H9 (cell line): ENCODE results near the gene STIMATE. TPM values are rescaled to one million over a fixed set of nuclear protein-coding genes. Genes with fewer than 3 reads are reported as not detected.

Experiments used
- DNase-seq: peaks from one replicate; pipeline ENCODE4 v3.0.0-alpha.2; 2017
- H2AFZ ChIP-seq: one replicate; pipeline ENCODE4 v1.6.1; 2013; ENCODE audit warnings: mild to moderate bottlenecking, low read length, control low read depth, moderate library complexity
- H2AK5ac ChIP-seq: 2 replicates; pipeline ENCODE4 v1.6.1; 2013; ENCODE audit warnings: low read length, control low read depth, mixed read lengths; ENCODE audit not compliant: insufficient read length
- H2BK120ac ChIP-seq: one replicate; pipeline ENCODE4 v1.6.1; 2013; ENCODE audit warnings: low read depth, mild to moderate bottlenecking, low read length, control low read depth, inconsistent platforms; ENCODE audit not compliant: poor library complexity, severe bottlenecking
- H2BK12ac ChIP-seq: 2 replicates; pipeline ENCODE4 v1.6.1; 2013; ENCODE audit warnings: low read length, control low read depth, mixed read lengths, low read depth; ENCODE audit not compliant: insufficient read length
- H2BK15ac ChIP-seq: 2 replicates; pipeline ENCODE4 v1.6.1; 2013; ENCODE audit warnings: low read depth, low read length, control low read depth
- H2BK20ac ChIP-seq: one replicate; pipeline ENCODE4 v1.6.1; 2013; ENCODE audit warnings: low read depth, mild to moderate bottlenecking, low read length, control low read depth, inconsistent platforms; ENCODE audit not compliant: poor library complexity, severe bottlenecking
- H2BK5ac ChIP-seq: 2 replicates; pipeline ENCODE4 v1.6.1; 2013; ENCODE audit warnings: low read length, control low read depth, mixed read lengths; ENCODE audit not compliant: insufficient read length
- H3K14ac ChIP-seq: 2 replicates; pipeline ENCODE4 v1.6.1; 2013; ENCODE audit warnings: low read length, control low read depth; ENCODE audit not compliant: insufficient read depth
- H3K18ac ChIP-seq: 2 replicates; pipeline ENCODE4 v1.6.1; 2013; ENCODE audit warnings: low read depth, mild to moderate bottlenecking, mixed read lengths, low read length, control low read depth; ENCODE audit not compliant: insufficient read length
- H3K23ac ChIP-seq: 2 replicates; pipeline ENCODE4 v1.6.1; 2013; ENCODE audit warnings: low read length, control low read depth, mixed read lengths, low read depth; ENCODE audit not compliant: insufficient read length
- H3K23me2 ChIP-seq: 2 replicates; pipeline ENCODE4 v1.6.1; 2013; ENCODE audit warnings: low read depth, mild to moderate bottlenecking, mixed read lengths, low read length, control low read depth; ENCODE audit not compliant: insufficient read length, poor library complexity, severe bottlenecking
- H3K27ac ChIP-seq: 2 replicates; pipeline ENCODE4 v1.5.1; 2013; ENCODE audit warnings: low read length, control low read depth, mixed read lengths, low read depth; ENCODE audit not compliant: insufficient read length
- H3K27me3 ChIP-seq: 2 replicates; pipeline ENCODE4 v1.6.1; 2013; ENCODE audit warnings: low read length, control low read depth, inconsistent platforms; ENCODE audit not compliant: insufficient read depth
- H3K4ac ChIP-seq: 2 replicates; pipeline ENCODE4 v1.6.1; 2013; ENCODE audit warnings: low read depth, mild to moderate bottlenecking, control low read depth, inconsistent platforms, low read length, moderate library complexity
- H3K4me1 ChIP-seq: 2 replicates; pipeline ENCODE4 v1.6.1; 2013; ENCODE audit warnings: low read length, control low read depth, inconsistent platforms; ENCODE audit not compliant: insufficient read depth
- H3K4me2 ChIP-seq: 2 replicates; pipeline ENCODE4 v1.6.1; 2013; ENCODE audit warnings: low read length, control low read depth, mixed read lengths; ENCODE audit not compliant: insufficient read length, insufficient read depth
- H3K56ac ChIP-seq: 2 replicates; pipeline ENCODE4 v1.6.1; 2013; ENCODE audit warnings: low read depth, mild to moderate bottlenecking, mixed read lengths, low read length, control low read depth; ENCODE audit not compliant: insufficient read length
- H3K79me1 ChIP-seq: 2 replicates; pipeline ENCODE4 v1.6.1; 2013; ENCODE audit warnings: low read depth, mild to moderate bottlenecking, moderate library complexity, low read length, control low read depth, inconsistent platforms; ENCODE audit not compliant: insufficient read depth, poor library complexity, severe bottlenecking
- H3K79me2 ChIP-seq: 2 replicates; pipeline ENCODE4 v1.6.1; 2013; ENCODE audit warnings: low read length, control low read depth, inconsistent platforms; ENCODE audit not compliant: insufficient read depth
- H3K9ac ChIP-seq: 2 replicates; pipeline ENCODE4 v1.6.1; 2013; ENCODE audit warnings: low read length, control low read depth, mixed read lengths; ENCODE audit not compliant: insufficient read length; ENCODE audit errors: extremely low read depth
- H3K9me3 ChIP-seq: one replicate; pipeline ENCODE4 v1.6.1; 2013; ENCODE audit warnings: low read depth, low read length, inconsistent platforms; ENCODE audit not compliant: control insufficient read depth
- H3T11ph ChIP-seq: one replicate; pipeline ENCODE4 v1.6.1; 2013; ENCODE audit warnings: mild to moderate bottlenecking, low read length, control low read depth, inconsistent platforms
- H4K20me1 ChIP-seq: one replicate; pipeline ENCODE4 v1.6.1; 2013; ENCODE audit not compliant: control insufficient read depth, insufficient read length, insufficient read depth
- H4K5ac ChIP-seq: 2 replicates; pipeline ENCODE4 v1.6.1; 2013; ENCODE audit warnings: low read depth, mild to moderate bottlenecking, mixed read lengths, low read length, control low read depth; ENCODE audit not compliant: insufficient read length
- H4K8ac ChIP-seq: replicated peaks from 2 replicates; pipeline ENCODE4 v1.6.1; 2013; ENCODE audit warnings: low read length, control low read depth, mixed read lengths, low read depth; ENCODE audit not compliant: insufficient read length
- H4K91ac ChIP-seq: 2 replicates; pipeline ENCODE4 v1.6.1; 2013; ENCODE audit warnings: low read depth, mild to moderate bottlenecking, moderate library complexity, mixed read lengths, low read length, control low read depth; ENCODE audit not compliant: insufficient read length
- H3K27ac Mint-ChIP-seq, 3 experiments: 2 replicates in 2 of 3; 3 replicates in 1 of 3; pipeline ENCODE4 v1.8.0; 2020 to 2021; ENCODE audit warnings: mixed read lengths in 3 of 3, mild to moderate bottlenecking in 1 of 3, moderate library complexity in 1 of 3
- H3K27me3 Mint-ChIP-seq: 2 replicates; pipeline ENCODE4 v1.8.0; 2021; ENCODE audit warnings: low read depth, mild to moderate bottlenecking, moderate library complexity, mixed read lengths
- H3K36me3 Mint-ChIP-seq, 3 experiments: 2 replicates in 2 of 3; 3 replicates in 1 of 3; pipeline ENCODE4 v1.8.0; 2020 to 2021; ENCODE audit warnings: low read depth in 3 of 3, mixed read lengths in 3 of 3; ENCODE audit not compliant: insufficient read depth in 1 of 3
- H3K4me1 Mint-ChIP-seq, 2 experiments: 2 replicates each; pipeline ENCODE4 v1.8.0; 2020; ENCODE audit warnings: mixed read lengths in 2 of 2
- H3K4me3 Mint-ChIP-seq, 2 experiments: 2 replicates in 1 of 2; 3 replicates in 1 of 2; pipeline ENCODE4 v1.8.0; 2020 to 2021; ENCODE audit warnings: mild to moderate bottlenecking in 2 of 2, mixed read lengths in 2 of 2, moderate library complexity in 1 of 2
- H3K9me3 Mint-ChIP-seq, 2 experiments: 2 replicates in 1 of 2; 3 replicates in 1 of 2; pipeline ENCODE4 v1.8.0; 2020; ENCODE audit warnings: mild to moderate bottlenecking in 2 of 2, mixed read lengths in 2 of 2, moderate library complexity in 1 of 2
- WGBS: extraction: QIAGEN DNeasy Blood & Tissue Kit; methylation state at CpG from one replicate; pipeline ENCODE4 v1.1.7; 2013; ENCODE audit warnings: missing lambda C conversion rate, low lambda C conversion rate, mixed read lengths; ENCODE audit not compliant: insufficient read length; ENCODE audit errors: extremely low coverage; 5-methylcytosine and 5-hydroxymethylcytosine counted together
- total RNA-seq: library from RNA; stranded (reverse); gene quantifications from 2 replicates; pipeline ENCODE4 v1.2.1, GENCODE V29; 2021
- TF ChIP-seq, protein P1 (sequence below): fragments of 200-600 bp; sonication (generic); conservative IDR thresholded peaks from 3 replicates; pipeline ENCODE4 v1.8.0; 2021; ENCODE audit warnings: antibody characterized with exemption, mild to moderate bottlenecking

STIMATE gene
- total RNA-seq, 1 experiment from 2014 or later: 25.6 TPM

- no peaks in the 10 kb centered on the region for H3K27me3 ChIP-seq
- no peak overlapping the region for H2BK12ac ChIP-seq
- no peak overlapping the region for H4K8ac ChIP-seq
- H3K4me1 ChIP-seq: no peaks in the 10 kb centered on the region
- H3K14ac ChIP-seq: no peak overlapping the region
- no peaks in the 10 kb centered on the region; a peak in 1 of 7 replicates for H3K36me3 Mint-ChIP-seq
- no peak overlapping the region for H3K23ac ChIP-seq
- DNase-seq: no peak
- no peaks in the 10 kb centered on the region for H3K9me3 ChIP-seq
- H3K4ac ChIP-seq: no peak overlapping the region
- H3K79me1 ChIP-seq: no peaks in the 10 kb centered on the region
- peak overlapping the region in 1 of 3 experiments; percentile 74; a peak in 1 of 7 replicates for H3K27ac Mint-ChIP-seq
- no peak overlapping the region for H2BK20ac ChIP-seq
- H4K20me1 ChIP-seq: no peaks in the 10 kb centered on the region
- WGBS: no CpG with 5 or more reads among the region's 7 CpGs
- no peak overlapping the region for H3K56ac ChIP-seq
- H3K79me2 ChIP-seq: no peaks in the 10 kb centered on the region
- H3K27me3 Mint-ChIP-seq: peaks cover 12% of the 10 kb centered on the region
- H3K18ac ChIP-seq: no peak overlapping the region
- H3K27ac ChIP-seq: no peak overlapping the region
- TF ChIP-seq, protein P1, sequence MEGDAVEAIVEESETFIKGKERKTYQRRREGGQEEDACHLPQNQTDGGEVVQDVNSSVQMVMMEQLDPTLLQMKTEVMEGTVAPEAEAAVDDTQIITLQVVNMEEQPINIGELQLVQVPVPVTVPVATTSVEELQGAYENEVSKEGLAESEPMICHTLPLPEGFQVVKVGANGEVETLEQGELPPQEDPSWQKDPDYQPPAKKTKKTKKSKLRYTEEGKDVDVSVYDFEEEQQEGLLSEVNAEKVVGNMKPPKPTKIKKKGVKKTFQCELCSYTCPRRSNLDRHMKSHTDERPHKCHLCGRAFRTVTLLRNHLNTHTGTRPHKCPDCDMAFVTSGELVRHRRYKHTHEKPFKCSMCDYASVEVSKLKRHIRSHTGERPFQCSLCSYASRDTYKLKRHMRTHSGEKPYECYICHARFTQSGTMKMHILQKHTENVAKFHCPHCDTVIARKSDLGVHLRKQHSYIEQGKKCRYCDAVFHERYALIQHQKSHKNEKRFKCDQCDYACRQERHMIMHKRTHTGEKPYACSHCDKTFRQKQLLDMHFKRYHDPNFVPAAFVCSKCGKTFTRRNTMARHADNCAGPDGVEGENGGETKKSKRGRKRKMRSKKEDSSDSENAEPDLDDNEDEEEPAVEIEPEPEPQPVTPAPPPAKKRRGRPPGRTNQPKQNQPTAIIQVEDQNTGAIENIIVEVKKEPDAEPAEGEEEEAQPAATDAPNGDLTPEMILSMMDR: no peak
- H3K4me1 Mint-ChIP-seq: no peaks in the 10 kb centered on the region
- H3T11ph ChIP-seq: no peak overlapping the region
- no peak overlapping the region for H2BK120ac ChIP-seq
- no peak overlapping the region for H3K4me2 ChIP-seq
- H2AFZ ChIP-seq: no peak overlapping the region
- H3K23me2 ChIP-seq: no peaks in the 10 kb centered on the region
- no peak overlapping the region for H3K9ac ChIP-seq
- no peak overlapping the region for H2BK5ac ChIP-seq
- H3K4me3 Mint-ChIP-seq: no peak overlapping the region
- H2BK15ac ChIP-seq: no peak overlapping the region; the same call in 1 of the 2 replicates
- H4K5ac ChIP-seq: no peak overlapping the region
- H4K91ac ChIP-seq: no peak overlapping the region
- H3K9me3 Mint-ChIP-seq: no peaks in the 10 kb centered on the region
- no peak overlapping the region for H2AK5ac ChIP-seq
Measured at GRCh38 chr3:52811452-52812011, 85.8 kb downstream of the STIMATE start.
